ENCODE results near the gene KIF19. TPM values are rescaled to one million over a fixed set of nuclear protein-coding genes. Genes with fewer than 3 reads are reported as not detected.

The KIF19 gene
- total and polyA plus RNA-seq, 2 experiments from 2014 or later = 0.39 TPM; not detected in 1

- Histone ChIP-seq H3K9me3 (ENCODE audit: low read depth) (no peaks in the 10 kb centered on the region), H3K27ac (no peak overlapping the region), H3K27me3 (peaks cover 19% of the 10 kb centered on the region), H3K36me3 (no peaks in the 10 kb centered on the region), H3K4me1 (ENCODE audit: low read depth) (peaks cover 7% of the 10 kb centered on the region), H3K4me3 (no peak overlapping the region)
- no peak for DNase-seq (ENCODE audit: low read depth in 1 of 2, low spot score in 1 of 2)
- TF ChIP-seq, protein P1, sequence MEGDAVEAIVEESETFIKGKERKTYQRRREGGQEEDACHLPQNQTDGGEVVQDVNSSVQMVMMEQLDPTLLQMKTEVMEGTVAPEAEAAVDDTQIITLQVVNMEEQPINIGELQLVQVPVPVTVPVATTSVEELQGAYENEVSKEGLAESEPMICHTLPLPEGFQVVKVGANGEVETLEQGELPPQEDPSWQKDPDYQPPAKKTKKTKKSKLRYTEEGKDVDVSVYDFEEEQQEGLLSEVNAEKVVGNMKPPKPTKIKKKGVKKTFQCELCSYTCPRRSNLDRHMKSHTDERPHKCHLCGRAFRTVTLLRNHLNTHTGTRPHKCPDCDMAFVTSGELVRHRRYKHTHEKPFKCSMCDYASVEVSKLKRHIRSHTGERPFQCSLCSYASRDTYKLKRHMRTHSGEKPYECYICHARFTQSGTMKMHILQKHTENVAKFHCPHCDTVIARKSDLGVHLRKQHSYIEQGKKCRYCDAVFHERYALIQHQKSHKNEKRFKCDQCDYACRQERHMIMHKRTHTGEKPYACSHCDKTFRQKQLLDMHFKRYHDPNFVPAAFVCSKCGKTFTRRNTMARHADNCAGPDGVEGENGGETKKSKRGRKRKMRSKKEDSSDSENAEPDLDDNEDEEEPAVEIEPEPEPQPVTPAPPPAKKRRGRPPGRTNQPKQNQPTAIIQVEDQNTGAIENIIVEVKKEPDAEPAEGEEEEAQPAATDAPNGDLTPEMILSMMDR (IDR thresholded peaks at IDR 0.05; ENCODE audit: low read depth, low read length) = no peak
Measured at GRCh38 chr17:74330446-74330845, 4.4 kb downstream of the KIF19 start.

DNA sequence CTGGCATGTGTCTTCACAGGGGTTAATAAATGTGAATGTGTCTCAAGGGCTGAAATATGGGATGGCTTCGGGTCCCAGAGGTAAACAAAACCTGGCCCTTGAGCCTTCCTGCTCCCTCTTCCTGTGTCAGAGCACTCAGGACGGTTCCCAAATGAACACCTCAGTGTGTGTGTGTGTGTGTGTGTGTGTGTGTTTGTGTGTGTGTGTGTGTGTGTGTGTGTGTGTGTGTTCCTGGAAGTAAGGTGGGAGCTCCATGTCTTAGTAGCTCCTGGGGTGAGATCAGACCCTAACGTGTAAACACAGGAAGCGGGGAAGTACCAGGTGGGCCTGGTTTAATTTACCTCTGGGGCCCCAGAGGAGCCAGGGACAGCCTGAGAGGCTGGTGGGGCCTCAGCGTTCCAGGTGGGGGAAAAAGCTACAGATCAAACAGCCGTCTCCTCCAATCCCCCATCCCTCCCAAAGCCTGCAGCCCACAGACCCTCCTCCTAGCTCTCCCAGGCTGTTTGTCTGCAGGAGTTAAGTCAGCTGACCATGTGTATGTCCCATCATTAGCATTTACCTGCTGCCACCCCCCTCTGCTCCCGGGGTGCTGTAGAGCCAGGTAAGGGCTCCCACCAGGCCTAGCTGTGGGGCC is 6.1 kb downstream of the KIF19 start:
- Histone ChIP-seq H3K4me1 (ENCODE audit: low read depth) (peaks cover 7% of the 10 kb centered on the region), H3K36me3 (no peaks in the 10 kb centered on the region), H3K27me3 (peaks cover 2% of the 10 kb centered on the region), H3K9me3 (ENCODE audit: low read depth) (no peaks in the 10 kb centered on the region), H3K27ac (no peak overlapping the region), H3K4me3 (no peak overlapping the region)
- TF ChIP-seq, protein P1 (IDR thresholded peaks at IDR 0.05; ENCODE audit: low read depth, low read length) = no peak
- no peak for DNase-seq (ENCODE audit: low read depth in 1 of 2, low spot score in 1 of 2)

DNA sequence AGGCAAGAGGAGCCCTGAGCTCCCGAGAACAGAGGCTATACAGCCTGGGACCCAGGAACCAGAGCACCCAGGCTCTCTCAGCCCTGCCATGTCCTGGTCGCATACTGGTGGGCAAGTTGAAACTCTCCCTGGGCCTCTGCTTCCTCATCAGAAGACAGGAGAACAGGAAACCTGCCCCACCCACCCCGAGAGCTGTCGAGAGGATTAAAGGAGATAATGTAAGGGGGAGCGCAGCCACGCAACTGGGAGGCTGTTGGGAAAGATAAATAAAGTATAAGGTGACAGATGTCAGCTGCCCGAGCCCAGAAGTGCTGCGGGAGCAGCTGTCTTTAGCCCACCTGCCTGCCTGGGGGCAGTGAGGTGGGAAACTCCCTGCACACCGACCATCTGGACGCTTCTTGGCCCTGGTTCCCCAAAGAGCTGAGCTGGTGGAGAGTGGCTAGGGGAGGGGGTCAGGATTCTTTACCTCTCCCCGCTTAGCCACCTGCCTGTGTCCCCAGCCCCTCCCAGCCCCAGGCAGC is 6.8 kb downstream of the KIF19 start:
- Histone ChIP-seq H3K27ac (no peak overlapping the region), H3K9me3 (ENCODE audit: low read depth) (no peaks in the 10 kb centered on the region), H3K27me3 (peaks cover under 1% of the 10 kb centered on the region), H3K36me3 (no peaks in the 10 kb centered on the region), H3K4me3 (no peak overlapping the region), H3K4me1 (ENCODE audit: low read depth) (peaks cover 7% of the 10 kb centered on the region)
- no peak for DNase-seq (ENCODE audit: low read depth in 1 of 2, low spot score in 1 of 2)
- TF ChIP-seq, protein P1 (IDR thresholded peaks at IDR 0.05; ENCODE audit: low read depth, low read length) = no peak

GRCh38 chr17:74334393-74335039 is 8.5 kb downstream of the KIF19 start:
- TF ChIP-seq, protein P1 (IDR thresholded peaks at IDR 0.05; ENCODE audit: low read depth, low read length) = no peak
- Histone ChIP-seq H3K9me3 (ENCODE audit: low read depth) (no peaks in the 10 kb centered on the region), H3K4me3 (no peak overlapping the region), H3K36me3 (no peaks in the 10 kb centered on the region), H3K27me3 (peaks cover 4% of the 10 kb centered on the region), H3K4me1 (ENCODE audit: low read depth) (peaks cover 7% of the 10 kb centered on the region), H3K27ac (no peak overlapping the region)
- DNase-seq (ENCODE audit: low read depth in 1 of 2, low spot score in 1 of 2) = no peak

- Histone ChIP-seq H3K36me3 (no peaks in the 10 kb centered on the region), H3K4me1 (ENCODE audit: low read depth) (peaks cover 7% of the 10 kb centered on the region), H3K4me3 (no peak overlapping the region), H3K27ac (no peak overlapping the region), H3K27me3 (peaks cover 4% of the 10 kb centered on the region), H3K9me3 (ENCODE audit: low read depth) (no peaks in the 10 kb centered on the region)
- TF ChIP-seq, protein P1 (IDR thresholded peaks at IDR 0.05; ENCODE audit: low read depth, low read length) = no peak
- no peak for DNase-seq (ENCODE audit: low read depth in 1 of 2, low spot score in 1 of 2)
Measured at GRCh38 chr17:74335529-74336062, 9.6 kb downstream of the KIF19 start.

Data from cardiac muscle cell (in vitro differentiated cells and primary cell).